GM18519 (cell line): ENCODE results near the gene AJUBA.
"Not testable (repeated sequence)": the region's sequence is repeated elsewhere in the genome, so short reads cannot be mapped to it uniquely, and the experiment has no call there.

ENCODE experiments used
- ATAC-seq: cut with Tn5 transposase; IDR thresholded peaks from one replicate; pipeline ENCODE4 v1.9.1; 2021; ENCODE audit warnings: mild to moderate bottlenecking, moderate library complexity; ENCODE audit not compliant: unreplicated experiment, low FRiP score

The AJUBA gene

DNA sequence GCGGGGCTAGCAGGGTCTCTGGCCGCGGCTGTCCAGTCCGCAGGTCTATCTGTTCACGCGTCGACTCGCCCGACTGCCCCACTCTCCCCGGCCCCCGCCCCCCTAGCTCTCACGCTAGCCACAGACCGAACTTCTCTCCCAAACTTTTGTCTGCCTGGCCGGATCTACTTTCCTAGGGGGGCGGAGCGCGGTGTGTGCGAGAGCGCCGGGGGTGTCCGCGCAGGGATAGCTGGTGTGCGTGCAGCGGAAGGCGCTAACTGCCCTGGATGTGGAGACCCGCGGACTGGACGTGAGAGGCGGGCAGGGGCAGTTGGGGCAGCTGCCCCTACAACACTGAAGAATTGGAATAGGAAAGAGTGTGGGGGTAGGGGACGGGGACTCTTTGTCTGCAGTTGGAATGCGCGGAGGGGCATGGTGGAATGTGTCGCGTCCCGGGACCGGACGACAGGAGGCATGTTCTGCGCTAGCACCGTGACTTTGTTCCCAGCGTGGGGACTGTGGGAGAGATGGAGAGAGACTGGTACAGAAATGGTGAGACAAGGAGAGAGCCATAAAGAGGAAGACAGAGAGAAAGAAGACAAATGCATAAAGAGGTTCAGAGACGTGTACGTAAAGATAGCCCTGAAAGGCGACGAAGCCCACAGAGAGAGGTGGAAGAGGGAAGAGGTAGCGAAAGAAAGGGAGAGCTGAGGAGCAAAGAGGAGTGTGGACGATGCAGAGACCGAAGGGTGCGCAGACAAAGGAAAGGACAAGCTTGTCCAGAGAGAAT is at the start of gene AJUBA:
AJUBA (minus strand) TSS at position 75 of the 769 bp plus-strand sequence. CDS start 285 bp downstream, outside the sequence.
- ATAC-seq: no peak

- ATAC-seq: no peak
Observed at GRCh38 chr14:23030936-23031335, 48.6 kb upstream of the AJUBA start.

- ATAC-seq: no peak
Observed at GRCh38 chr14:23028799-23029198, 46.4 kb upstream of the AJUBA start.

- ATAC-seq: no peak
Observed at GRCh38 chr14:23025151-23025814, 42.9 kb upstream of the AJUBA start.

- no peak for ATAC-seq
Observed at GRCh38 chr14:23024612-23025075, 42.3 kb upstream of the AJUBA start.

DNA sequence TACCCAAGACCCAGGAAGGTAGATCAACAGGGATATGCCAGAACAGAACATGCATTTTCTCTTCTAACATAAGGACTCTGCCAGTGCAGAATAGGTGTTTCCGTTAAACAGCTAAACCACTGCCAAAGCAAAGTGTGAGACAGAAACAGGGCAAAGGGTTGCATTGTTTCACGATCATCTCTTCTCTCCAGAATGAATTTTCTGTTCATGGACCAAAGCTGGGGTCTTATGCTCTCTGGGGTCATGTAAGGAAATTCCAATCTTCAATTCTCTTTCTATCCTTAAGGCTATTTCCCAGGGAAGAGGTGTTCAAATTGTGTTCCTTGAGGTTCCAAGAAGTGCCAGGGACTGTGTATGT is 41.4 kb upstream of the AJUBA start:
- ATAC-seq: no peak

GRCh38 chr14:23023022-23023794 is 40.9 kb upstream of the AJUBA start:
- no peak for ATAC-seq

DNA sequence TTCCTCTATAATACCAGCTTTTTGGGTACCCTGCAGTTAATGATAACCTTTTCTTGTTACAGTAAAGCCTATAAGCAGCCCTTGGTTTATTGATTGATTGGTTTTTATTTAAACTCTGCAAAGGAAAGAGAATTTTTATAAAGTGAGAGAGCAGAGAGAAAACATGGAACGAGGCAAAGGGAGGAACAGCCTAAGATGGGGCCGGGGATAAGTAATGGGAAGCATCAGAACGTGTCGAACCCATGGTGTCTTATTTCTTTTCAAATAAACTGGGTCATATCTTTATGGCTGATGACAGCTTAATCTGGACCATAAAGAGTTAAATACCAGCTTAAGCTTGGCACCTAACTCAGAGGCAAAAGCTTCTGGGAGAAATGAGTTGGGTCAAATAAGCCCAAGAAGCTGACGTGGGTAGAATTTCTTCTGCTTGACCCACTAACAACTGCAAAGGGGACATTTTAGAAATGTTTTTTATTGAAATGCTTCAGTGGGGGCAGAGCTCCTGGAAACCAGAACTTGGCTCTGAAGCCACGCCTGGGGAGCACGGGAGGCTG is 39.6 kb upstream of the AJUBA start:
- ATAC-seq: no peak

GRCh38 chr14:23021434-23021833 is 39.1 kb upstream of the AJUBA start:
- ATAC-seq: no peak

GRCh38 chr14:23020143-23021128 is 38.1 kb upstream of the AJUBA start:
- no peak for ATAC-seq

DNA sequence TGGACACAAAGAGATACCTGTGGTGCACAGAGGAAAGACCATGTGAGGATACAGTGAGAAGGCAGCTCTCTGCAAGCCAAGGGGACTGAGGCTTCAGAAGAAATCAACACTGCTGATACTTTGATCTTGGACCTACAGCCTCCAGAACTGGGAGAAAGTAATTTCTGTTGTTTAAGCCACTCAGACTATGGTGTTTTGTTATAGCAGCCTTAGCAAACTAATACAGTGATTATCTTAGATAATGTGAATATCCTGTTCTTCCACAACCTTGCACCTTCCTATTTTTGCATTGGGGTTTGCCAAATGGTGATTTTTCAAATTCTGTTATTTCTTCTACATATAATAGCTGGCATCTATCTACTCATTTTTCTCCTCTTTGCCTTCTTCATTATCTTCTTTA is 35.8 kb upstream of the AJUBA start:
- ATAC-seq: no peak

DNA sequence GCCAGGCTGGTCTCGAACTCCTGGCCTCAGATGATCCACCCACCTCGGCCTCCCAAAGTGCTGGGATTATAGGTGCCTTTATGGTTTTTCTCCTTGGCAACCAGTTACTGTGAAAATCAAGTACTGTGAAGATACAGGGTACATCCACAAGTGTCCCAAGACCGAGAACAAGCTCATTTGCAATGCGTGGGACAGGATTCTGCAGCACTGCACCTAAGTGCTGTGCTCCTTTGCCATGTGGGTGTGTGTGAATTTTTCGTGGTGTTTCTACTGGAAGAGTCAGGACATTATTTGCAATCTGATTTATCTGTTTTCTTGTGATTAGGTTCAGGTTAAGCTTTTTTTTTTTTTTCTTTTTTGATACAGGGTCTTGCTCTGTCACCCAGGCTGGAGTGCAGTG is 34.7 kb upstream of the AJUBA start:
- ATAC-seq: no peak

- no peak for ATAC-seq
Observed at GRCh38 chr14:23015618-23016017, 33.3 kb upstream of the AJUBA start.

- ATAC-seq: not testable (repeated sequence)
Observed at GRCh38 chr14:23013749-23014054, 31.4 kb upstream of the AJUBA start.

- ATAC-seq: no peak
Observed at GRCh38 chr14:23013054-23013748, 30.9 kb upstream of the AJUBA start.

- ATAC-seq: no peak
Observed at GRCh38 chr14:23009939-23010726, 27.8 kb upstream of the AJUBA start, which contains the start of gene C14orf93. TSS of gene C14orf93 (minus strand) at chr14:23010143. CDS start at chr14:22999023, 11,120 bp downstream.

DNA sequence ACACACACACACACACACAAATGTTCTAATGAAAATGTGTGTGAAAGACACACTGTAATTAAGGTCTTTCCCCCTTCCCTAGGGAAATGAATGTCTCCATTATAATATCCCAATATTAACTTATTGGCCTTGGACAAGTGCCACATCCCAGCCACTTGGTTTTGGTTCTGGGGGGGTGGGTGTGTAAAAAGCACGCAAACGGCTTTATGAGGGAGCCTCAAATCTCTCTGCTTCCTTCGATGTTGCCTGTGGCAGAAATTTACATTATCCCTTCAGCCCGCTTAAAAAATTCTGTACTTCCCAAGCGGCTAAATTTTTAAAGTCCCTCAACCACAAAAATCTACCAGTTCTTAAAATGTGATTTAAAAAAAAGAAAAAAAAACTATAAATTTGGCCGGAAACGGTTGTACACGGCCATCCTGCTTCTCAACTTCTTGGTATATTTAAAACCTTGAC is 27.2 kb upstream of the AJUBA start:
- no peak for ATAC-seq

DNA sequence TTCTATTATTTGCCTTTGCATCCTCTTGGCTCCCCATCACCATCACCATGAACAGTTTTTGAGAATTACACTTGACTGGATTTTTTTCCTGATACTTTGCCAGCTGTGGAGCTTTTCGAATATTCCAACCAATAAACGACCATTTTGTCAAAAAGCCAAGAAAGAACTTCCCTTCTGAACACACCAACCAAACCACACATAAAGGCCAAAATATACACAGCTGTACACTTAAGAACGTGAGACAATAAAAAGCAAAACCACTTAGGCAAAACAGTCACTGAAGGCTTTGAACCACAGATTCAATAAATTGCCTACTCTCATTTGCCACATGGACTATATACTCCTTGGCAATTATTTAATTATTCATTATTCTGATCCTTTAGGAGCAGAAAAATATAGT is 26.5 kb upstream of the AJUBA start:
- no peak for ATAC-seq
